Astrocyte of the cerebellum (primary cell): ENCODE data around the gene SORCS1.

Experiments
- DNase-seq: peaks from one replicate; pipeline ENCODE4 v3.0.0-alpha.2; 2011; ENCODE audit warnings: low read depth
- H3K4me3 ChIP-seq: 2 replicates; pipeline ENCODE4 v1.5.1; 2011; ENCODE audit warnings: mild to moderate bottlenecking, low read depth, low read length, moderate library complexity
- CTCF ChIP-seq: IDR thresholded peaks from 2 replicates; pipeline ENCODE4 v1.5.1; 2012; ENCODE audit warnings: low read length, low read depth, moderate library complexity, mild to moderate bottlenecking; ENCODE audit errors: missing control alignments
- in situ Hi-C: cut with HindIII; loops from 2 replicates; pipeline ENCODE4 v1.10.0; 2017; ENCODE audit warnings: low sequenced_read_pairs

Gene SORCS1

GRCh38 chr10:106643473-106643872 is 521.0 kb downstream of the SORCS1 start:
- TF ChIP-seq CTCF: no peak
- DNase-seq: no peak
- no peak overlapping the region for H3K4me3 ChIP-seq
- in situ Hi-C loops: no loop called here

- TF ChIP-seq CTCF: no peak
- no peak overlapping the region for H3K4me3 ChIP-seq
- no peak for DNase-seq
- in situ Hi-C loops: no loop called here
Measured at GRCh38 chr10:106637873-106638272, 526.6 kb downstream of the SORCS1 start.

- no peak for DNase-seq
- H3K4me3 ChIP-seq: no peak overlapping the region
- in situ Hi-C loops: no loop called here
- TF ChIP-seq CTCF: no peak
Measured at GRCh38 chr10:106636766-106637491, 527.6 kb downstream of the SORCS1 start.

- no peak for TF ChIP-seq CTCF
- in situ Hi-C loops: no loop called here
- no peak overlapping the region for H3K4me3 ChIP-seq
- no peak for DNase-seq
Measured at GRCh38 chr10:106635947-106636346, 528.6 kb downstream of the SORCS1 start.

- no peak for TF ChIP-seq CTCF
Measured at GRCh38 chr10:106631016-106631702, 533.3 kb downstream of the SORCS1 start.

GRCh38 chr10:106626371-106626770 is 538.1 kb downstream of the SORCS1 start:
- no peak for DNase-seq
- TF ChIP-seq CTCF: no peak
- no peak overlapping the region for H3K4me3 ChIP-seq
- in situ Hi-C loops: no loop called here

More at GRCh38 chr10:106631016-106631702, 533.3 kb downstream of the SORCS1 start:
- in situ Hi-C loops: no loop called here
- no peak for DNase-seq
- no peak overlapping the region for H3K4me3 ChIP-seq
